Posterior vena cava (tissue), 2 donors: Measurements from ENCODE around the gene IFITM10. TPM values are rescaled to one million over a fixed set of nuclear protein-coding genes. Genes with fewer than 3 reads are reported as not detected.
"Not testable (repeated sequence)": the region's sequence is repeated elsewhere in the genome, so short reads cannot be mapped to it uniquely, and the experiment has no call there.

ENCODE experiments used
- DNase-seq: peaks from one replicate; pipeline ENCODE4 v3.0.0-alpha.2; 2020; ENCODE audit warnings: low spot score
- intact Hi-C, 2 donors: fragments of 100-400 bp; cut with DNase I; formaldehyde crosslinking; loops; one replicate each; pipeline versions ENCODE4 v1.14.1 to v1.14.2; 2022 to 2023
- total RNA-seq, 2 donors: library from RNA; stranded (reverse); fragmentation: NEBNext Ultra II Directional; extraction: Animal tissue kit (Norgen Biotek cat#: 25700); gene quantifications; one replicate each; pipeline ENCODE4 v1.2.1, GENCODE V29; 2021
- donor health status: DM: yes; HTN: yes; CAD: no.
- donor health status: DM: yes; HTN: yes; CAD: no.

IFITM10 gene
- total RNA-seq, 2 donors from 2014 or later: 1.4 to 2.4 TPM

GRCh38 chr11:1701091-1701807 is 49.1 kb downstream of the IFITM10 start:
- intact Hi-C loops: no loop called here
- DNase-seq: no peak

GRCh38 chr11:1699771-1700170 is 50.6 kb downstream of the IFITM10 start:
- intact Hi-C loops: no loop called here

GRCh38 chr11:1696608-1697570 is 53.5 kb downstream of the IFITM10 start, which contains the start of gene KRTAP5-6:
Gene KRTAP5-6, plus strand, starts transcription at chr11:1697195. Its CDS starts 51 bp downstream, at chr11:1697246.
- no peak for DNase-seq
- intact Hi-C loops: no loop called here

More at GRCh38 chr11:1699771-1700170, 50.6 kb downstream of the IFITM10 start:
- DNase-seq: no peak

GRCh38 chr11:1695548-1696108 is 54.8 kb downstream of the IFITM10 start:
- intact Hi-C loops: loop anchor here in 1 of 2 donors (2.0 kb wide), 1 partner anchor 137 kb away; no protein-coding TSS in a partner anchor
- no peak for DNase-seq

GRCh38 chr11:1694846-1695547 is 55.4 kb downstream of the IFITM10 start:
- no peak for DNase-seq
- intact Hi-C loops: loop anchor here (2.0 to 5.0 kb wide), 3 partner anchors 43 to 462 kb away; no protein-coding TSS in a partner anchor

- intact Hi-C loops: loop anchor here (2.0 to 5.0 kb wide), 3 partner anchors 42 to 463 kb away; no protein-coding TSS in a partner anchor
- DNase-seq: peak; percentile 97
Observed at GRCh38 chr11:1694064-1694845, 56.1 kb downstream of the IFITM10 start.

GRCh38 chr11:1693327-1694063 is 56.9 kb downstream of the IFITM10 start:
- DNase-seq: peak; percentile 94
- intact Hi-C loops: loop anchor here (2.0 to 5.0 kb wide), 4 partner anchors 41 to 464 kb away; partner anchors contain the start of gene SYT8 (in 1 of the 2)

GRCh38 chr11:1692708-1693326 is 57.6 kb downstream of the IFITM10 start:
- intact Hi-C loops: loop anchor here (2.0 to 5.0 kb wide), 3 partner anchors 41 to 464 kb away; partner anchors contain the start of gene SYT8 (in 1 of the 2)
- no peak for DNase-seq

- no peak for DNase-seq
- intact Hi-C loops: loop anchor here (2.0 to 5.0 kb wide), 3 partner anchors 40 to 465 kb away; partner anchors contain the start of gene SYT8 (in 1 of the 2)
Observed at GRCh38 chr11:1691878-1692707, 58.3 kb downstream of the IFITM10 start.

- intact Hi-C loops: loop anchor here (5.0 kb wide), 2 partner anchors 39 to 466 kb away; no protein-coding TSS in a partner anchor
- no peak for DNase-seq
Observed at GRCh38 chr11:1691026-1691877, 59.1 kb downstream of the IFITM10 start.

GRCh38 chr11:1690167-1691025 is 60.0 kb downstream of the IFITM10 start:
- intact Hi-C loops: loop anchor here (5.0 kb wide), 2 partner anchors 38 to 467 kb away; no protein-coding TSS in a partner anchor
- no peak for DNase-seq

GRCh38 chr11:1689250-1690166 is 60.9 kb downstream of the IFITM10 start:
- intact Hi-C loops: loop anchor here (5.0 kb wide), 2 partner anchors 37 to 468 kb away; no protein-coding TSS in a partner anchor
- not testable (repeated sequence) for DNase-seq
